GM18861 (cell line): ENCODE measurements around the gene SLC9B1.

Experiments used
- ATAC-seq: cut with Tn5 transposase; IDR thresholded peaks from one replicate; pipeline ENCODE4 v1.9.1; 2021; ENCODE audit not compliant: unreplicated experiment

Gene SLC9B1

GRCh38 chr4:103019308-103020124 lies at the start of gene SLC9B1:
SLC9B1 (minus strand) TSS chr4:103019705; CDS start chr4:102991711, 27,994 bp downstream.
- peak; percentile 95 for ATAC-seq

GRCh38 chr4:103067841-103068547 lies 48.5 kb upstream of the SLC9B1 start:
- ATAC-seq = no peak

- ATAC-seq = no peak
Observed at GRCh38 chr4:103060453-103061148, 41.1 kb upstream of the SLC9B1 start.

DNA sequence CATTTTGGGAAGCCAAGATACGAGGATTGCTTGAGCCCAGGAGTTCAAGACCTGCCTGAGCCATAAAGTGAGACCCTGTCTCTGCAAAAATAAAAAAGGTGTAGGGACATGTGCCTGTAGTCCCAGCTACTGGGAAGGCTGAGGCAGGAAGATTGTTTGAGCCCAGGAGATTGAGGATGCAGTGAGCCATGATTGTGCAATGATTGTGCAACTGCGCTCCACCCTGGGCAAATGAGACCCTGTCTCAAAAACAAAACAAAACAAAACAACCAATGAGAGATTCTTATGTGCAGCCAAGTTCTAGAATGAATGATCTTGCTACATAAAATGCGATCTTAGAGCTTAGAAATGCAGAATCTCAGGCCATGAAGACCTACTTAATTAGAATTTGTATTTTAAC lies 34.5 kb upstream of the SLC9B1 start:
- no peak for ATAC-seq

- no peak for ATAC-seq
Observed at GRCh38 chr4:103052779-103053178, 33.3 kb upstream of the SLC9B1 start.

DNA sequence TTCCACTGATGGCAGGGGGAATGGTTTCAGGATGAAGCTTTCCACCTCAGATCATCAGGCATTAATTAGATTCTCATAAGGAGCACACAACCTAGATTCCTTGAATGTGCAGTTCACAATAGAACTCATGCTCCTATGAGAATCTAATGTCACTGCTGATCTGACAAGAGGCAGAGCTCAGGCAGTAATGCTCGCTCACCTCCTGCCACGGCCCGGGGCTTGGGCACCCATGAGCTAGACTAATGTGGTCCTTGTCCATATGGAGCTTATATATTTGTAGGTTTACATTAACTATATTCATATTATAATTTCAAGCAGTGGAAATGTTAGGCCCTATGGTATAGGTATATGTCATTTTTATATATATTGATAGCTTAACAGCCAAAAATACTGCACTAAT lies 32.6 kb upstream of the SLC9B1 start:
- ATAC-seq = no peak

GRCh38 chr4:103050736-103051436 lies 31.4 kb upstream of the SLC9B1 start:
- ATAC-seq = no peak

GRCh38 chr4:103046416-103047290 lies 27.1 kb upstream of the SLC9B1 start:
- ATAC-seq = peak; percentile 84

DNA sequence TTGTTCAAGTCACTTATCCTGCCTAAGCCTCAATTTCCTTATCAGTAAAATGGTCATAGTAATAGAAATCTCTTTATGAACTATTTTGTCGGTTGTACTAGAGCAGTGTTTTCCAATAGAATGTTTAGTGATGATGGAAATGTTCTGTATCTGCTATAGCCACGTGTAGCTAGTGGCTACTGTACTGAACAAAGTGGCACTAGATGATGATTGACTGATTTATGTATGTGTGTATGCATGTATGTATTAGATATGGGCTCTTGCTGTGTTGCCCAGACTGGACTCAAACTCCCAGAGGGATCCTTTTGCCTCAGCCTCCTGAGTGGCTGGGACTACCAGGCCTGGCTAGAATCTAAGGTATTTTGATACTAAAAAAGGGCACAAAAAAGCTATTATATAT lies 24.7 kb upstream of the SLC9B1 start:
- no peak for ATAC-seq

GRCh38 chr4:103036169-103036568 lies 16.7 kb upstream of the SLC9B1 start:
- ATAC-seq = no peak

- no peak for ATAC-seq
Observed at GRCh38 chr4:103032574-103032973, 13.1 kb upstream of the SLC9B1 start.

DNA sequence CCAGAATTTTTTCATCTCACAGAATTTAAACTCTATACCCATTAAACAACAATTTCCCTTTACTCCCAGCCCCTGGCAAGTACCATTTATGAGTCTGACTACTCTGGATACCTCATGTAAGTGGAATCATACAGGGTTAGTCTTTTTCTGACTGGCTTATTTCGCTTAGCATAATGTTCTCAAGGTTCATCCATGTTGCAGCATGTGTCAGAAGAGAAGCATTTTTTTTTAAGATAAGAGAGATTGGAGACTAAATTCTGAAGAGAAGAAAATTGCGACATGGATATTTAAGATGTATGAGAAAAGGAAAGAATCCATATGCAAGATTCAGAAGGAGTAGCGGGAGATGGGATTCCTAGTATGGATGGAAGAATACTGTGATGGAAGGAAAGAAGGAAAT lies 11.3 kb upstream of the SLC9B1 start:
- ATAC-seq = no peak

GRCh38 chr4:103029300-103029699 lies 9.8 kb upstream of the SLC9B1 start:
- no peak for ATAC-seq

- ATAC-seq = no peak
Observed at GRCh38 chr4:103026868-103027267, 7.4 kb upstream of the SLC9B1 start.

GRCh38 chr4:103024996-103025395 lies 5.5 kb upstream of the SLC9B1 start:
- ATAC-seq = no peak

DNA sequence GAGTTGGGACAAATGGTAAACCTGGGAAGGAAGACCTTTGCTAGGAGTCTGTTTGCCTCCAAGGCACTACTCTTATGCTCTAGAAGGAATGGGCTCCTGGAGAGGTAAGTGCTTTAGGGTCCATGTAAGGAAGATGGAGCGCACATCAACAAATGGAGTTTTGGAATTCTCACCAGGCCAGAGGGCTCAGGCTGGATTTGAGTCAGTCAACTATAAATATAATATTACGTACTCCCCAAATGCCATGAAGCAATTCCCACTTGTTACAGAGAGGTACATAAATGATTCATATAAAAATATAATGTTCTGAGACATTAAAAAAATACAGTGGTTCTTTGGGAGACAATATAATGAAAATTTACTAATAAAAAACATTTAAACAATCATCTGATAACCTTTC lies 1.6 kb upstream of the SLC9B1 start:
- no peak for ATAC-seq

DNA sequence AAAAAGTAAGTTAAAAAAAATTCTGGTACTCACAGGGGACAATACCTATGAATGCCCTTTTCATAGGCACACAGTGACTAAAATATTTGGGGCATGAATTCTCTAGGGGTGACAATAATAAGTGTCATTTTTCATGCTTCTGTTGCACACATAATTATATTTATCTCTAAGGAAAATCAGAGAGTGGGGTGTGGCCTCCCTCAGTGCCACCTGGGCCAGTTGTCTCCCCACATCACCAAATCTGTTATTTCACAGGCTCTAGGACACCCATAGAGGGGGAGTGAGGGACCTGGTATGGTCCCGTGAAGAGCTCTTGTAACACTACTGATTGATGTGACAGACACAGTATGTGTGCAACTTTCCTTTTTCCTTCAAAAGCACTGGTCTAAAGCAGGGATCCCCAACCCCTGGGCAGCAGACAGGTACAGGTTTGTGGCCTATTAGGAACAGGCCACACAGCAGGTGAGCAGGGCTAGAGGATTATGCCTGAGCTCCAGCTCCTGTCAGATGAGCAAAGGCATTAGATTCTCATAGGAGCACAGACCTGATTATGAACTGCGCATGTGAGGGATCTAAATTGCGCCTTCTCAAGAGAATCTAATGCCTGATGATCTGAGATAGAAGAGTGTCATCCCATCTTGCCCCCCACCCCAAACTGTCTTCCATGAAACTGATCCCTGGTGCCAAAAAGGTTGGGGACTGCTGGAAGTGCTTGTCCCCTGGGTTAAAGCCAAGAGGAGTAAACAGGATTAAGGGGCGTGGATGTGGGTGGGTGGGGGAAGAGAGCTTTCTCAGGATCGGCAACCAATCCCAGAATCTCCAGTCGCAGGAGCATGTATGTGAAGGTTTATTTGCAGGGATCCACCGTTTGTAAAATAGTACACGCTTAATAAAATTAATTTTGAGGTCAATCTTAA lies 856 bp downstream of the SLC9B1 start:
- ATAC-seq = no peak

DNA sequence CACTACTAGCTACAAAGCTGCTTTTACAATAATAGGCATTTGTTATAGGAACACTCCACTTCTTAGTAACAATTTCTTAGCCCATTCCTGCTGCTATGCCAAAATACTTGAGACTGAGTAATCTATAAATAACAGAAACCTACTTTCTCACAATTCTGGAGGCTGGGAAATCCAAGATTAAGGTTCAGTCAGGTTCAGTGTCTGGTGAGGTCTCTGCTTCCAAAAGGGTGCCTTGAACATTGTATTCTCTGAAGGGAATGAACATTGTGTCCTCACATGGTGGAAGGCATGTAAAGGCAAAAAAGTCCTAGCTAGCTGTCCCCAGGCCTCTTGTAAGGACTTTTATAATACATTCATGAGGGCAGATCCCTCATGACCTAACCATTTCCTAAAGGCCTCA lies 7.0 kb downstream of the SLC9B1 start:
- no peak for ATAC-seq

DNA sequence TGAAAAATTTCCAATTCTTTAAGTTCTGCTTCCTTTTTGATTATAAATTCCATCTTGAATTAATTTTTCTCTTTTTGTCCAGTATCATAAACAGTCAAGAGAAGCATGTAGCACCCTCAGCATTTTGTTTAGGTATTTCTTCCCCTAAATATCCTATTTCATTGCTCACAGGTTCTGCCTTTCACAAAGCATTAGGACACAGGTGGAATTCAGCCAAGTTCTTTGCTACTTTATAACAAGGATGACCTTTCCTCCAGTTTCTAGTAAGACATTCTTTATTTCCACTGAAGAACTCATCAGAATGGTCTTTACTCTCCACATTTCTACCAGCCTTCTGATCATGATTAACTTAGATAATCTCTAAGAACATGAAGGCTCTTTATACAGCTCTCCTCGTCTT lies 7.4 kb downstream of the SLC9B1 start:
- ATAC-seq = no peak
